GM21367 (cell line): ENCODE results near the gene DOCK1.

Experiments used
- ATAC-seq: cut with Tn5 transposase; IDR thresholded peaks from one replicate; pipeline ENCODE4 v1.9.1; 2021; ENCODE audit not compliant: unreplicated experiment

Gene DOCK1

DNA sequence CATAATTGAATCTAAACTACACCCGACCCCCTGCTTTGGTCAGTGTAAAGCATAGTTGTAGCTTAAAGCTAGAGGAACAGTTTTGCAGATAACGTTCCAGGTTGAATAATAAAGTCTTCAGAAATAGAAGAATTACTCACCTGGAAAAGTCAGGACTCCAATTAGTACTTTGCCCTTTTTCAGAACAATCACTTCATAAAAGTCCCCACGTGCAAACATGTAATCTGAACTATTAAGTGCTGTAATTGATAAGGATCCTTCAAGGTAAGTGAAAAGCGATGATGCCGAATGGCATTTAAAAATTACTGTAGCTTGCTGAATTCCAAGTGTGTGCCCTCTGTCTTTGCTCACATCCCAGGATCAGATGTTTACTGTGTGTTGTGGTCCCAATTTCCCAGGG is 344.8 kb downstream of the DOCK1 start:
- no peak for ATAC-seq

DNA sequence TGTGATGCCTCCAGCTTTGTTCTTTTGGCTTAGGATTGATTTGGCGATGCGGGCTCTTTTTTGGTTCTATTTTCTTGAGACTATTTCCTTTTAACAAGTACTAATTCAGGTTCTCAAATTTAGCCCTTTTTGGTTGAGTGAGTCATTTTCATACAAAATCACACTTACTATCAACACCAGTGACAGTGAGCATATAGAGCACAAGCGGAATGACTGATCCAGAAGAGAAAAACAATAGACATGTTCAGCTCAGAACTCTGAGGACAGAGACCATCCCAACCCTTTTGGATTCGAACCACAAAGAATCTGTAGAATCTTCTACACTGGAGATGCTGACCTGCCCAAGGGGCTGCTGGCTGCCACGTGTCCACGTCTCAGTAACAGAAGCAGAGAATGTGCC is 347.6 kb downstream of the DOCK1 start:
- ATAC-seq = no peak

DNA sequence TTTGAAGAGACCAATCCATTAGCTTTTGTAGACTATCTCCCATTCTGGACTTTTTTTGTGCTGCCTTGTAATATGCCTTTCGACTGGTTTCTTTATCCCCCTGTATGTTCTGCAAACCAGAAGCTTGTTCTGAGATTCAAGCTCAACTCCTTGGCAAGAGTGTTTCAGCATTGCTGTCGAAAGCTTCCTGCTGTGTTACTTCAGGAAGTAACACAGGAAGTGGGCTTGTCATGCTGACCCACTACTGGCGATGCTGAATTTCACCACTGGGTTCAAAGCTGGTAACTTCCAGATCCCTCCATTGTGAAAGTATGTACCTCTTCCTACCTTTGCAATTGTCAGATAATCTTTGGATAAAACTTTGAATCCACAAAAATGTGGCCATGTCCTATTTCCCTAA is 349.0 kb downstream of the DOCK1 start:
- ATAC-seq = no peak

DNA sequence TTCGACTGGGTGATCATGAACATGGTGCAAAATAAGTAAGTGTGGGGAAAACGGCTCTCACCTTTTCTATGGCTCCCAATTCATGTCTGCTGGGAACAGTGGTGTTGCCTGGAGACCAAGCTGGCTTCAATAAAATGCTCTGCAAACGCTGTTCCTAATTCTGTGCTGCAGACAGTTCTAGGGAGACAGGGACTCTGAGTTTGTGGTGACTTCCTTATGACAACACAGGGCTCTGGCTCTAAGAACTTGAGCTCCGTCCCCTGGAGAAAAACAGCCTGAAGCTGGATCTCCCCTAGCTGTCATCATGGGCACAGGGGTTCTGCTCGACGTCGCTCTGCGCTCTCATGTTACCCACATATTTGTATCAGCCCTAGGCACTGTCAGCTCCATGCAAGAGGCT is 352.2 kb downstream of the DOCK1 start:
- ATAC-seq = no peak

DNA sequence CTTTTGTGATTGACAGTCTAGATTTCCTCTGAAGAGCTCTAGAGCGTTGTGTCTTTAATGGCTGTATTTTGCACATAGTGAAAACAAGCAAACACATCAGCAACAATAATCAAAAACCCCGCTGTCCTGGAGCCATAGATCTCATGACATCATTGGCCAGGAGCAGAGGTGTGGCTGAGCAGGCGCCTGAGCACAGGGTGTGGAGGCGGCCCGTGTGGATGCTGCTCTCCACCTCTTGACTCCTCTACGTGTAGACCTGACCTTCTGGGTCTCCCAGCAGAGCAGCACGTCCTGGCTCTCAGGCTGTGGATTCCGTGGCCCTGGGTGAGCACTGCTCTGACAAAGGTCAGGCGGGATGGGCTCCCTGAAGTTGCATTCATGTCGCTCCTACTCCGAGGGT is 354.1 kb downstream of the DOCK1 start:
- no peak for ATAC-seq

- ATAC-seq = no peak
Observed at GRCh38 chr10:127262606-127263005, 357.4 kb downstream of the DOCK1 start.

DNA sequence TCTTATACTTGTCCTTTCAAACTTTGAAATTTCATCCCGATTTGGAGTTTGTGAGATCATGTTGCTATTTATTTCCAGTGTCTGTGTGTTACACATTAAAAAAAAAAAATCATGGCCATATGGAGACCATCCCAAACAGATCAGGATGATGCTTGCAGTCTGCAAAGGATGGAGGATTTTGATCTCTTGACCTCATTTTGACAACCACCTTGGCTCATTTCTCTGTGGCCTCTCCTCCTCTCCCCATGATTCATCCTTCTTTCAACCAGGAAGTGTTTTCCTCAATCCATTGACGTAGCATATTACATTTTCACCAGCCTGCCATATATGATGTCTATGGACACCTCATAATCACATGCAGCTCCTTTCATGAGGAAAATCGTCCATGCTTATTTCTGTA is 360.1 kb downstream of the DOCK1 start:
- no peak for ATAC-seq

- no peak for ATAC-seq
Observed at GRCh38 chr10:127266431-127266830, 361.2 kb downstream of the DOCK1 start.

- no peak for ATAC-seq
Observed at GRCh38 chr10:127267442-127267841, 362.2 kb downstream of the DOCK1 start.

GRCh38 chr10:127272076-127272475 is 366.8 kb downstream of the DOCK1 start:
- ATAC-seq = no peak

DNA sequence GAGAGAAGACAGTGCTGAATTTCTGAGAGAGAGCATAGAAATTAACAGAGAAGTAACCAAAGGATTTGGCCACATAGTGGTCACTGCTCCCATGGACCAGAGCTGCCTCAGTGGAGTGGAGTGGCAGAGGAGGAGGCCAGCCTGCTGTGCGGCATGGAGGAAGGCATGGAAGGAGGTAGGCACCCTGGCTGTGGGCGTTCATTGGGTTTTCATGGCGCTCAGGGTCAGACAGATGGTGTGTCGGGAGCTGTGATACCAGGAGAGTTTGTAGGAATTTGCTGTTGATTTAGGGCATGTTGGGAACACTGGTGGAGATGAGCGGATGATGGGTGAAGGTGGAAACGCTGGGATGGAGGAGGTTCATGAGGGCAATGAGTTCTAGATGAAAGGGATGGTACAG is 370.0 kb downstream of the DOCK1 start:
- ATAC-seq = no peak

GRCh38 chr10:127275793-127276450 is 370.7 kb downstream of the DOCK1 start:
- ATAC-seq = no peak

DNA sequence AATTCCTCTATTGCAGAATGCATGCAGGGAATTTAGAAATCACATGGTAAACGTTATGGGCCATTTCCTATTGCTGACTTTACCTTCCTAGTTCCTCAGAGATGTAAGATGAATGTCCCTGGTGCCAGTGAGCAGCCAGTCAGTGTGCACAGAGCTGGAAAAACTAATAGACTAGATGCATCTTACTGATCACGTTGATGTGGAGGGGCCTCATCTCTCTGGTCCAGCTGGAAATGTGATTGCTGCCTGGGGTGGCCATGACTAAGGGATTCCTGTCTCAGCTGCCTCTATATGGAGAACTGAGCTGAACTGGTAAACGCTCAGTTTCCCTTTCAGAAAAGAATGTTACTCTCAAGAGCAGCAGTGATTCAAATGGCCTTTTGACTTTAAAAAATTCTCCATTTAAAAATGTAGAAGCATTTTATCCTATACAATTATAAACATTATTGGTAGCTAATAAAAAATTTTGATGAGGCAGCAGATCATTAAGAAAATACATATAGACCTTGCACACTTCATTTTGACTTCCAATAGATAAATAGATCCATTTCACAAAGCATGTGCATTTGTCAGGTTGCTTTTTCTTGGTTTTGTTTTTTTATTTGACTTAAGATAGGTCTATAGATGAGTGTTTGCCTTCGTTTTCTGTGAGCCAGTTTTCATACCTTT is 371.7 kb downstream of the DOCK1 start:
- no peak for ATAC-seq

DNA sequence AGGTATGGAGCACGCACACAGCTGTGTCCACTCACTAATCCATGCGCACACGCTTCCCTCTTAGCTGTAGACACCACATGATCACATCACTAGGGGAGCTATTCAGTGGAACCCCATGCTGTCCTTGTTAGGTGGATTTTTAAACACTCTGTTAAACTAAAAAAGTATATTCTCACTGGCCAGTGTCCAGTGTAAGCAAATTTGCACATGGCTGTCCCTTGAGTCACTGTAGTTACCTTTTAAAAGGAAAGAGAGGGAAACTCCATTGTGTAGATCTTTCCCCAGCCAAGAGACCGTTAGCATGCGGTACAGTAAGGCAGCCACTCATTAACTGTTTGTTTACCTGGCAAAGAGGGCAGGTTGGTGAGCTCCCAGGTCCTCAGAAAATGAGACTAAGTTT is 372.8 kb downstream of the DOCK1 start:
- no peak for ATAC-seq

- ATAC-seq = no peak
Observed at GRCh38 chr10:127279334-127279774, 374.1 kb downstream of the DOCK1 start.

- ATAC-seq = no peak
Observed at GRCh38 chr10:127280446-127280845, 375.2 kb downstream of the DOCK1 start.

GRCh38 chr10:127283017-127283416 is 377.8 kb downstream of the DOCK1 start:
- ATAC-seq = no peak

- ATAC-seq = no peak
Observed at GRCh38 chr10:127283576-127283975, 378.3 kb downstream of the DOCK1 start.

DNA sequence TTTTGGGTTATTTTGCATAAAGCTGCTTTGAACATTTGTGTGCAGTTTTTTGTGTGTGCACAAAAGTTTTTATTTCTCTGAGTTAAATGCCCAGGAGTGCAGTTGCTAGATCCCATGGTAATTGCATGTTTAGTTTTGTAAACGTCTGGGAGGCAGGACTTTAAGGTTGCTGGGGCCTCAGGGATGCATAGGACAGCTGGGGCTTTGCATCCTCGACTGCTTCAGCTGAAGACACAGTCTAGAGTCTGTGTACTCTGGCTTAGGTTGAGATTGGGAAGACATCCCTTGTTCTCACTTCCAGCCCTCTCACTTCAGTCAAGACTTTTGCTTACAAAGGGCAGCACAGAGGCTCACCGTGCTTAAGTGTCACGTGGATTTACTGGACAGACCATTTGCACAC is 385.6 kb downstream of the DOCK1 start:
- no peak for ATAC-seq

- no peak for ATAC-seq
Observed at GRCh38 chr10:127291329-127291728, 386.1 kb downstream of the DOCK1 start.

DNA sequence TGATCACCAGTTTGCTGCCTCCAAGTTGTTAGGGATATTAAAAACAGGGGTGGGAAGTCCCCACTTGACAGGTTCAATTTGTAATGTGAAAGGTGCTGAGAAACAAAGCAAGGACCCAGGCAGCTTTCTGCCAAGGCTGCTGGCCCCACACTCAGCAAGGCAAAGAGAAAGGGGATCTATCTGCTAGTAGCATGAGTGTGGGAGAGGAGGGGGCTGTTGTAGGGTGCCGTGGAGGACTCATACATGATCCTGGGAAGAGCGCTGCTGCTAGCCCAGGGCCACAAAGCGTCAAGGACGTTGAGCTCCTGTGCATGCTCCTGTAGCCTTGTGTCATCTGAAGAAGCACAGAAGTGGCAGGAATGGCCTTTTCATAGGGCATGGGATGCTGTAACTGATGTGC is 387.7 kb downstream of the DOCK1 start:
- ATAC-seq = no peak

GRCh38 chr10:127293640-127294039 is 388.4 kb downstream of the DOCK1 start:
- ATAC-seq = no peak

DNA sequence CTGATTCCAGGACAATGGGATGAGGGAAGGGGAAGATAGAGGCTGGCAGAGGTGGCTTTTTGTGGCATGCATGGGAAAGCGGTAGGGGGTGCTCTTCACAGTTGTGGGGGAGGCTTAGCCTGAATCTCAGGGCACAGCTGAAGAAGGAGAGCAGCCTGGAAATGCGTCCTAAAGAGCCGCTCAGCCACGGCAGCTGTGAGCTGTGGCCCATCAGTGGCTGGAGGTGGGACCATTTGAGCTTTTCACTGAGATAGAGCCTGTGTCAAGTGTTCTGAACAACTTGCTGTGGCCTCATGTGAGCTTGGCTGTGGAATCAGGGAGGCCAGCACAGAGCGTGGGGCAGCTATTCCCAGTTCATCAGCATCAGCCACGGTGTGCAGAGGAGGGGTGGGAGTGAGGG is 391.5 kb downstream of the DOCK1 start:
- no peak for ATAC-seq
